ENCODE results near the gene EFCAB5.

EFCAB5 gene

GRCh38 chr17:30151471-30151870 lies 210.0 kb downstream of the EFCAB5 start:
- intact Hi-C loops (cut with DNase I; ENCODE audit: low total_unique reads): no loop called here

GRCh38 chr17:30153463-30153862 lies 212.0 kb downstream of the EFCAB5 start:
- Histone ChIP-seq H3K27ac (no peak overlapping the region), H3K36me3 (peaks cover 0 to 7% (median 2%) of the 10 kb centered on the region in 3 donors), H3K4me1 (no peaks in the 10 kb centered on the region), H3K27me3 (no peaks in the 10 kb centered on the region), H3K4me3 (no peak overlapping the region), H3K9me3 (no peaks in the 10 kb centered on the region)
- no peak for DNase-seq
- intact Hi-C loops (cut with DNase I; ENCODE audit: low total_unique reads): no loop called here
- no peak for TF ChIP-seq CTCF (IDR thresholded peaks at IDR 0.05)

More at GRCh38 chr17:30151471-30151870, 210.0 kb downstream of the EFCAB5 start:
- Histone ChIP-seq H3K36me3 (peaks cover 0 to 2% (median 0%) of the 10 kb centered on the region in 3 donors), H3K9me3 (no peaks in the 10 kb centered on the region), H3K27me3 (no peaks in the 10 kb centered on the region), H3K4me1 (no peaks in the 10 kb centered on the region), H3K27ac (no peak overlapping the region), H3K4me3 (no peak overlapping the region)
- no peak for DNase-seq
- no peak for TF ChIP-seq CTCF (IDR thresholded peaks at IDR 0.05)

- DNase-seq: no peak
These were observed 214.0 kb downstream of the EFCAB5 start for GRCh38 chr17:30155389-30155788.

More at GRCh38 chr17:30155389-30155788, 214.0 kb downstream of the EFCAB5 start:
- Histone ChIP-seq H3K27ac (no peak overlapping the region), H3K4me1 (no peaks in the 10 kb centered on the region), H3K36me3 (peaks cover 7 to 16% (median 9%) of the 10 kb centered on the region in 3 donors), H3K9me3 (peaks cover 0 to 9% (median 7%) of the 10 kb centered on the region in 3 donors), H3K27me3 (no peaks in the 10 kb centered on the region), H3K4me3 (no peak overlapping the region)
- TF ChIP-seq CTCF (IDR thresholded peaks at IDR 0.05): no peak
- intact Hi-C loops (cut with DNase I; ENCODE audit: low total_unique reads): no loop called here

All from tibial artery (tissue), 4 donors.